ENCODE measurements around the gene ELP4.
"Not testable (repeated sequence)": the region's sequence is repeated elsewhere in the genome, so short reads cannot be mapped to it uniquely, and the experiment has no call there.

DNA sequence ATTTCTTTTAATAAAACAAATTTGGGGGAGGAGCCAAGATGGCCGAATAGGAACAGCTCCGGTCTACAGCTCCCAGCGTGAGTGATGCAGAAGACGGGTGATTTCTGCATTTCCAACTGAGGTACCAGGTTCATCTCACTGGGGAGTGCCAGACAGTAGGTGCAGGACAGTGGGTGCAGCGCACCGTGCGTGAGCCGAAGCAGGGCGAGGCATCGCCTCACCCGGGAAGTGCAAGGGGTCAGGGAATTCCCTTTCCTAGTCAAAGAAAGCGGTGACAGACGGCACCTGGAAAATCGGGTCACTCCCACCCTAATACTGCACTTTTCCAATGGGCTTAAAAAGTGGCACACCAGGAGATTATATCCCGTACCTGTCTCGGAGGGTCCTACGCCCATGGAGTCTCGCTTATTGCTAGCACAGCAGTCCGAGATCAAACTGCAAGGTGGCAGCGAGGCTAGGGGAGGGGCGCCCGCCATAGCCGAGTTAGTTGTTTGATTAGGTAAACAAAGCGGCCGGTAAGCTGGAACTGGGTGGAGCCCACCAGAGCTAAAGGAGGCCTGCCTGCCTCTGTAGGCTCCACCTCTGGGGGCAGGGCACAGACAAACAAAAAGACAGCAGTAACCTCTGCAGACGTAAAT, 231.3 kb downstream of the ELP4 start:
- not testable (repeated sequence) for TF ChIP-seq POLR2A (IDR thresholded peaks at IDR 0.05)
- TF ChIP-seq, protein P1, sequence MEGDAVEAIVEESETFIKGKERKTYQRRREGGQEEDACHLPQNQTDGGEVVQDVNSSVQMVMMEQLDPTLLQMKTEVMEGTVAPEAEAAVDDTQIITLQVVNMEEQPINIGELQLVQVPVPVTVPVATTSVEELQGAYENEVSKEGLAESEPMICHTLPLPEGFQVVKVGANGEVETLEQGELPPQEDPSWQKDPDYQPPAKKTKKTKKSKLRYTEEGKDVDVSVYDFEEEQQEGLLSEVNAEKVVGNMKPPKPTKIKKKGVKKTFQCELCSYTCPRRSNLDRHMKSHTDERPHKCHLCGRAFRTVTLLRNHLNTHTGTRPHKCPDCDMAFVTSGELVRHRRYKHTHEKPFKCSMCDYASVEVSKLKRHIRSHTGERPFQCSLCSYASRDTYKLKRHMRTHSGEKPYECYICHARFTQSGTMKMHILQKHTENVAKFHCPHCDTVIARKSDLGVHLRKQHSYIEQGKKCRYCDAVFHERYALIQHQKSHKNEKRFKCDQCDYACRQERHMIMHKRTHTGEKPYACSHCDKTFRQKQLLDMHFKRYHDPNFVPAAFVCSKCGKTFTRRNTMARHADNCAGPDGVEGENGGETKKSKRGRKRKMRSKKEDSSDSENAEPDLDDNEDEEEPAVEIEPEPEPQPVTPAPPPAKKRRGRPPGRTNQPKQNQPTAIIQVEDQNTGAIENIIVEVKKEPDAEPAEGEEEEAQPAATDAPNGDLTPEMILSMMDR (IDR thresholded peaks at IDR 0.05 in 4 of 5, conservative IDR thresholded peaks at IDR 0.05 in 1 of 5), result not testable (repeated sequence)
